Measurements from ENCODE around the gene DAPK2.

DNA sequence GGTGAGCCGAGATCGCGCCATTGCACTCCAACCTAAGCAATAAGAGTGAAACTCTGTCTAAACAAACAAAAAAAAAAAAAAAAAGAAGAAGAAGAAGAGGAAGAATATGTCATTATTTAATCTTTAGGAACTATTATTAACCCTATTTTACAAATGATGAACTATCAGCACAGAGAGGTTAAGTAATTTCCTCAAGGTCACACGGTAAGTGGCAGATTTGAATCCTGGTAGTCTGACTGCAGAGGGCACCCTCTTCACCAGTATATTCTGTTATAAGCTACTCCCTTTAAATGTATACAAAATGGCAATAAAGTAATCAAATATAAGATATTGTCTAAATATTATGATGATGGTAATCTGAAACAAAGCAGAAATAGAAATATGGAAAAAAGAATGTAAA lies 135.1 kb downstream of the DAPK2 start:
- TF ChIP-seq, protein P1, sequence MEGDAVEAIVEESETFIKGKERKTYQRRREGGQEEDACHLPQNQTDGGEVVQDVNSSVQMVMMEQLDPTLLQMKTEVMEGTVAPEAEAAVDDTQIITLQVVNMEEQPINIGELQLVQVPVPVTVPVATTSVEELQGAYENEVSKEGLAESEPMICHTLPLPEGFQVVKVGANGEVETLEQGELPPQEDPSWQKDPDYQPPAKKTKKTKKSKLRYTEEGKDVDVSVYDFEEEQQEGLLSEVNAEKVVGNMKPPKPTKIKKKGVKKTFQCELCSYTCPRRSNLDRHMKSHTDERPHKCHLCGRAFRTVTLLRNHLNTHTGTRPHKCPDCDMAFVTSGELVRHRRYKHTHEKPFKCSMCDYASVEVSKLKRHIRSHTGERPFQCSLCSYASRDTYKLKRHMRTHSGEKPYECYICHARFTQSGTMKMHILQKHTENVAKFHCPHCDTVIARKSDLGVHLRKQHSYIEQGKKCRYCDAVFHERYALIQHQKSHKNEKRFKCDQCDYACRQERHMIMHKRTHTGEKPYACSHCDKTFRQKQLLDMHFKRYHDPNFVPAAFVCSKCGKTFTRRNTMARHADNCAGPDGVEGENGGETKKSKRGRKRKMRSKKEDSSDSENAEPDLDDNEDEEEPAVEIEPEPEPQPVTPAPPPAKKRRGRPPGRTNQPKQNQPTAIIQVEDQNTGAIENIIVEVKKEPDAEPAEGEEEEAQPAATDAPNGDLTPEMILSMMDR (conservative IDR thresholded peaks at IDR 0.05; ENCODE audit: low read depth, low read length): no peak
- TF ChIP-seq, protein P2, sequence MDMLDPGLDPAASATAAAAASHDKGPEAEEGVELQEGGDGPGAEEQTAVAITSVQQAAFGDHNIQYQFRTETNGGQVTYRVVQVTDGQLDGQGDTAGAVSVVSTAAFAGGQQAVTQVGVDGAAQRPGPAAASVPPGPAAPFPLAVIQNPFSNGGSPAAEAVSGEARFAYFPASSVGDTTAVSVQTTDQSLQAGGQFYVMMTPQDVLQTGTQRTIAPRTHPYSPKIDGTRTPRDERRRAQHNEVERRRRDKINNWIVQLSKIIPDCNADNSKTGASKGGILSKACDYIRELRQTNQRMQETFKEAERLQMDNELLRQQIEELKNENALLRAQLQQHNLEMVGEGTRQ (IDR thresholded peaks at IDR 0.05; ENCODE audit: low read depth, low read length): no peak
- TF ChIP-seq MAZ (IDR thresholded peaks at IDR 0.05; ENCODE audit: borderline replicate concordance, low read depth, low read length) (no peak), SMC3 (IDR thresholded peaks at IDR 0.05; ENCODE audit: low read depth, low read length) (no peak), MXI1 (IDR thresholded peaks at IDR 0.05; ENCODE audit: borderline replicate concordance, low read depth, low read length) (no peak), POLR2A (IDR thresholded peaks at IDR 0.05; ENCODE audit: low read depth, low read length) (no peak)
